Measurements from ENCODE around the gene BAZ1A.

BAZ1A gene

DNA sequence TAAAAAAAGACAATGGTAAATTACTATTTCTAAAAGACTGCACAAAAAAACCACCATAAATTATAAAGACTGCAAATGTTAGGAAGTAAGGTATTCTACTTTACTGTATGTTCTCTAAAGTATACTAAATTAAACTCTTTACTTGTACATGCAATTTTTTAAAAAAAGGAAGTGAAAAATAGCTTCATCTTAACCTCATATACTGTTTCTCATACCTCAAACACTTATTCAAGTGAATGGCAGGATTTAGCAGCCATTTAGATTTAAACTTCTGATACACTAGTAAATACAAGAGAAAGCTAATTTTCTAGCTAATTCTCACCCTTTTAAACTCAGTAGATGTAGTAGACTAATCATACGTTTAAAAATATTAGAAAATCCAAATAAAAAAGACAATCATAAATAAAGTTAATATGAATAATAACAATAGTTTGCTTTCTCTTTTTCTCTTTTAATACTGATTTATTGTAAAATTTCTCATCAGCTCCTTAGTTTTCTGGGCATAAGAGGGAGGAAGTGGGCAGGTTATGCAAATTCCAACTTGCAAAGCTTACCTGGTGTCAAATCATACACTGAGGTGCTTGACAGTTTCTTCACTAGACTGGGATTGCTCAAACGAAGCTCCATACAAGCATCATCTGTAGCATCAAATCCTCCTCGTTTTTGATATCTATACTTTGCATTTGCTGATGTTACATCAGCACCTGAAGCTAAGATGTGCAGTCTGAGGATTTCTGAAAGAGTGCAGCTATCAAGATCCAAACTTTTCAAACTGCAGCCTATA is 89.7 kb downstream of the BAZ1A start:
- Histone ChIP-seq H3K9me3 (ENCODE audit: control insufficient read depth, insufficient read depth, low read length) (no peaks in the 10 kb centered on the region), H3K36me3 (ENCODE audit: control insufficient read depth, insufficient read depth, low read length) (no peaks in the 10 kb centered on the region), H3K4me3 (ENCODE audit: low read length) (no peak overlapping the region), H3K27me3 (ENCODE audit: control insufficient read depth, insufficient read depth, low read length) (no peaks in the 10 kb centered on the region), H3K27ac (ENCODE audit: low read length) (no peak overlapping the region), H3K4me1 (ENCODE audit: control insufficient read depth, insufficient read depth, low read length) (no peaks in the 10 kb centered on the region)
- WGBS (ENCODE audit: insufficient coverage, insufficient read length), result no CpG with 5 or more reads among the region's 3 CpGs
- no peak for DNase-seq (ENCODE audit: low read depth, low spot score)

DNA sequence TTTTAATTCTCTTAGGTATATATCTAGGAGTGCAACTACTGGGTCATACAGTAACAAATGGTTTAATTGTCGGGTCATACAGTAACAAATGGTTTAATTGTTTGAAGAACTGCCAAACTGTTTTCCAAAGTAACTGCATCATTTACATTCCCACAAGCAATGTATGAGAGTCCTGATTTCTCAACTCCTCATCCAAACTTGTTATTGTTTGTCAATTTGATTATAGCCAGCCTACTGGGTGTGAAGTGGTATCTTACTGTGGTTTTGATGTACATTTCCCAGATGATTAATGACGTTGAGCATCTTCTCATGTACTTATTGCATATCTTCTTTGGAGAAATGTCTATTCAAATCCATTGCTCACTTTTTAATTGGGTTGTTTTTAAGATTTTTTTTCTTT is 93.1 kb downstream of the BAZ1A start:
- H3K27me3 ChIP-seq (ENCODE audit: control insufficient read depth, insufficient read depth, low read length), result no peaks in the 10 kb centered on the region
- no peaks in the 10 kb centered on the region; the same call in 1 of the 2 replicates for H3K36me3 ChIP-seq (ENCODE audit: control insufficient read depth, insufficient read depth, low read length)
- no peak for DNase-seq (ENCODE audit: low read depth, low spot score)
- no peaks in the 10 kb centered on the region for H3K9me3 ChIP-seq (ENCODE audit: control insufficient read depth, insufficient read depth, low read length)
- H3K27ac ChIP-seq (ENCODE audit: low read length), result no peak overlapping the region
- WGBS (ENCODE audit: insufficient coverage, insufficient read length), result no CpG with 5 or more reads among the region's 2 CpGs
- H3K4me1 ChIP-seq (ENCODE audit: control insufficient read depth, insufficient read depth, low read length), result no peaks in the 10 kb centered on the region
- no peak overlapping the region for H3K4me3 ChIP-seq (ENCODE audit: low read length)

DNA sequence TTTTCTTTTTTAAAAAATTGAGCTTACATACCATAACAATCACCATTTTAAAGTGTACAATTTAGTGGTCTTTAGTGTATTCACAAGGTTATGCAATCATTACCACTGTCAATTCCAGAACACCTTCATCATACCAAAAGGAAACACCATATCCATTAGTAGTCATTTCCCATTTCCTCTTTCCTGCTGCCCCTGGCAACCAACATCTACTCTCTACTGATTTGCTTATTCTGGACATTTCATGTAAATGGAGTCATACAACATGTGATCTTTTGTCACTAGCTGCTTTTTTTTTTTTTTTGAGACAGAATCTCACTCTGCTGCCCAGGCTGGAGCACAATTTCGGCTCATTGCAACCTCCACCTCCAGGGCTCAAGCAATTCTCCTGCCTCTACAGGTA is 93.9 kb downstream of the BAZ1A start:
- no CpG with 5 or more reads among the region's 1 CpG for WGBS (ENCODE audit: insufficient coverage, insufficient read length)
- DNase-seq (ENCODE audit: low read depth, low spot score), result no peak
- H3K36me3 ChIP-seq (ENCODE audit: control insufficient read depth, insufficient read depth, low read length), result no peaks in the 10 kb centered on the region; the same call in 1 of the 2 replicates
- H3K4me1 ChIP-seq (ENCODE audit: control insufficient read depth, insufficient read depth, low read length), result no peaks in the 10 kb centered on the region
- H3K27ac ChIP-seq (ENCODE audit: low read length), result no peak overlapping the region
- H3K4me3 ChIP-seq (ENCODE audit: low read length), result no peak overlapping the region
- no peaks in the 10 kb centered on the region for H3K9me3 ChIP-seq (ENCODE audit: control insufficient read depth, insufficient read depth, low read length)
- no peaks in the 10 kb centered on the region for H3K27me3 ChIP-seq (ENCODE audit: control insufficient read depth, insufficient read depth, low read length)

DNA sequence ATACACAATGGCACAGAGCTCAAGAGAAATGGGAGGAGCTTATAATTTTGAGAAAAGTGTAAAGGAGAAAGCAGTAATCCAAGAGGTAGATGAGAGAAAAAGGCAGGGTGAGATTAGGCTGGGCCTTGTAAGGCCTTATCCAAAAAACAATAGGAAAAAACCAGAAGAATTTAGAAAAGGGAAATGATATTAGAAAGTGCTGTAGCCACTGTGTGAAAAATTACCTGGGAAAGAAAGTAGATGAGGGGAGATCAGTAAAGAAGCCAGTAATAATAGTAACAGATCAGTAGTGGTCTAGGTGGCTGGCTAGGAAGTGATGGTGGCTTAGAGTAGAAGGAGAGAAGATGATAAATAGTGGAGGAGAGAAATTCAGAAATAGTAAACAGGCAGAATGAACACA is 94.5 kb downstream of the BAZ1A start:
- peaks cover 3% of the 10 kb centered on the region; the same call in 1 of the 2 replicates for H3K36me3 ChIP-seq (ENCODE audit: control insufficient read depth, insufficient read depth, low read length)
- H3K27me3 ChIP-seq (ENCODE audit: control insufficient read depth, insufficient read depth, low read length), result no peaks in the 10 kb centered on the region
- no peak for DNase-seq (ENCODE audit: low read depth, low spot score)
- H3K4me1 ChIP-seq (ENCODE audit: control insufficient read depth, insufficient read depth, low read length), result no peaks in the 10 kb centered on the region
- no peaks in the 10 kb centered on the region for H3K9me3 ChIP-seq (ENCODE audit: control insufficient read depth, insufficient read depth, low read length)
- H3K27ac ChIP-seq (ENCODE audit: low read length), result no peak overlapping the region
- H3K4me3 ChIP-seq (ENCODE audit: low read length), result no peak overlapping the region

DNA sequence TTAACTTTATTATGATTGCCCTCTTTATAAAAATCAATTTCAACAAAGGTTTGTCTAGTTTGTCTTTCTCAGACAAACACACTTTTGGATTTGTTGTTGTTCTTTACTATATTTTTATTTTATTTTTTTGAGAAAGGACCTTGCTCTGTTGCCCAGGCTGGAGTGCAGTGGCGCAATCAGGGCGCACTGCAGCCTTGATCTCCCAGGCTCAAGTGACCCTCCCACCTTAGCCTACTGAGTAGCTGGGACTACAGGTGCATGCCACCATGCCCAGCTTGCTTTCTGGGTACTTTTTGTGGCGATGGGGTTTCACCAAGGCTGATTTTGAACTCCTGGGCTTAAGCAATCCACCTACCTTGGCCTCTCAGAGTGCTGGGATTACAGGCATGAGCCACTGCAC is 96.4 kb downstream of the BAZ1A start:
- WGBS (ENCODE audit: insufficient coverage, insufficient read length), result no CpG with 5 or more reads among the region's 3 CpGs
- Histone ChIP-seq H3K36me3 (ENCODE audit: control insufficient read depth, insufficient read depth, low read length) (peaks cover 3% of the 10 kb centered on the region; the same call in 1 of the 2 replicates), H3K9me3 (ENCODE audit: control insufficient read depth, insufficient read depth, low read length) (no peaks in the 10 kb centered on the region), H3K4me3 (ENCODE audit: low read length) (no peak overlapping the region), H3K27me3 (ENCODE audit: control insufficient read depth, insufficient read depth, low read length) (no peaks in the 10 kb centered on the region), H3K4me1 (ENCODE audit: control insufficient read depth, insufficient read depth, low read length) (no peaks in the 10 kb centered on the region), H3K27ac (ENCODE audit: low read length) (no peak overlapping the region)
- no peak for DNase-seq (ENCODE audit: low read depth, low spot score)

DNA sequence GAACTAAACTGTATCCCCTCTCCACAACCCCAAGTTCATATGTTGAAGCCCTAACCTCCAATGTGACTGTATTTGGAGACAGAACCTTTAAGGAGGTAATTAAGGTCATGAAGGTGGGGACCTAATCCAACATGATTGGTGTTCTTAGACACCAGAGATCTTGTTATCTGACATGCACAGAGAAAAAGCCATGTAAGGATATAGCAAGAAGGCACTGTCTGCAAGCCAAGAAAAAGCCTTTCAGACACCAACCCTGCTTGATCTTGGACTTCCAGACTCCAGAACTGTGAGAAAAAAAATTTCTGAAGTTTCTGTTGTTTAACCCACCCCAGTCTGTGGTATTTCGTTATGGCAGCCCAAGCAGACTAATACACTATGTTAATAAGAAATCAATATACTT is 98.5 kb downstream of the BAZ1A start:
- H3K27me3 ChIP-seq (ENCODE audit: control insufficient read depth, insufficient read depth, low read length), result no peaks in the 10 kb centered on the region
- H3K36me3 ChIP-seq (ENCODE audit: control insufficient read depth, insufficient read depth, low read length), result peaks cover 3% of the 10 kb centered on the region; the same call in 1 of the 2 replicates
- no peaks in the 10 kb centered on the region for H3K4me1 ChIP-seq (ENCODE audit: control insufficient read depth, insufficient read depth, low read length)
- no peaks in the 10 kb centered on the region for H3K9me3 ChIP-seq (ENCODE audit: control insufficient read depth, insufficient read depth, low read length)
- no peak overlapping the region for H3K4me3 ChIP-seq (ENCODE audit: low read length)
- no peak for DNase-seq (ENCODE audit: low read depth, low spot score)
- WGBS (ENCODE audit: insufficient coverage, insufficient read length), result no CpG with 5 or more reads among the region's 1 CpG
- H3K27ac ChIP-seq (ENCODE audit: low read length), result no peak overlapping the region

DNA sequence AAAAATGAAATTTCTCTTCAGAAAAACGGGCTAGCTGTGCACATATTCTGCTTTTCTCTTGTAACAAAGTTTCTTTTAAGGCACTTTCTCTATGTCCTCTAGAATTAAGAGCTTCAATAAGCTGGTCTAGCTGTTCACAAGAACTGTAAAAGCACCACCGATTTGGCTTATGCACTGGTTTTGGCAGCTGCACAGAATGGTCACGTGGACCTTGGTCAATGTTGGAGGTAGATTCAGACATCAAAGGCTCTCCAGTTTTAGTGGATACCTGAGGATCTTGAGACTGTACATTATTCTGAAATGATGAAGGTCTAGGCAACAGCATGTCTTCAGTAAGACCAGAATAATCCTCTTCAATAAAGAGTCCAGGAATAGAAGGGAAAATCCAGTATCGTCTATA is 99.2 kb downstream of the BAZ1A start:
- H3K27ac ChIP-seq (ENCODE audit: low read length), result no peak overlapping the region
- DNase-seq (ENCODE audit: low read depth, low spot score), result no peak
- H3K27me3 ChIP-seq (ENCODE audit: control insufficient read depth, insufficient read depth, low read length), result no peaks in the 10 kb centered on the region
- H3K4me3 ChIP-seq (ENCODE audit: low read length), result no peak overlapping the region
- H3K9me3 ChIP-seq (ENCODE audit: control insufficient read depth, insufficient read depth, low read length), result no peaks in the 10 kb centered on the region
- H3K36me3 ChIP-seq (ENCODE audit: control insufficient read depth, insufficient read depth, low read length), result peaks cover 3% of the 10 kb centered on the region; the same call in 1 of the 2 replicates
- WGBS (ENCODE audit: insufficient coverage, insufficient read length), result no CpG with 5 or more reads among the region's 4 CpGs
- H3K4me1 ChIP-seq (ENCODE audit: control insufficient read depth, insufficient read depth, low read length), result no peaks in the 10 kb centered on the region

DNA sequence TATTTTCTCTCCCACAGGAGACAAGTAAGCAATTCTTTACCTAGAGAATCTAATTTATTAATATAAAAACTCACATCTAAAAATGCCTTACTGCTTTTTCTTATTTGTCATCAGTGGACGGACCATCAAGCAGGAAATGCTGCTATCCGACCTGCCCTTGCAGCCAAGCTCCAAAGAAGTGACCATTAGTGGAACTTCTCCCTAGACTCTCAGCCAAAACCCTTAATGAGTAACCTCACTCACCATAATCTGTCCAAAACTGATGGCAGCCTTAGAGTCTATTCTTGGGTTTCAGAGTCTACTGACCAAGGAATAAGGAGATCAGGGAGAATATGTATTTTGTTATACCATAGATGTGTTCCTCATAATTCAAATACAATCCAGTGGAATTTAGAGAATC is 99.8 kb downstream of the BAZ1A start:
- DNase-seq (ENCODE audit: low read depth, low spot score), result no peak
- H3K27ac ChIP-seq (ENCODE audit: low read length), result no peak overlapping the region
- H3K36me3 ChIP-seq (ENCODE audit: control insufficient read depth, insufficient read depth, low read length), result peaks cover 3% of the 10 kb centered on the region; the same call in 1 of the 2 replicates
- WGBS (ENCODE audit: insufficient coverage, insufficient read length), result no CpG with 5 or more reads among the region's 2 CpGs
- H3K9me3 ChIP-seq (ENCODE audit: control insufficient read depth, insufficient read depth, low read length), result no peaks in the 10 kb centered on the region
- no peaks in the 10 kb centered on the region for H3K4me1 ChIP-seq (ENCODE audit: control insufficient read depth, insufficient read depth, low read length)
- H3K27me3 ChIP-seq (ENCODE audit: control insufficient read depth, insufficient read depth, low read length), result no peaks in the 10 kb centered on the region
- no peak overlapping the region for H3K4me3 ChIP-seq (ENCODE audit: low read length)

DNA sequence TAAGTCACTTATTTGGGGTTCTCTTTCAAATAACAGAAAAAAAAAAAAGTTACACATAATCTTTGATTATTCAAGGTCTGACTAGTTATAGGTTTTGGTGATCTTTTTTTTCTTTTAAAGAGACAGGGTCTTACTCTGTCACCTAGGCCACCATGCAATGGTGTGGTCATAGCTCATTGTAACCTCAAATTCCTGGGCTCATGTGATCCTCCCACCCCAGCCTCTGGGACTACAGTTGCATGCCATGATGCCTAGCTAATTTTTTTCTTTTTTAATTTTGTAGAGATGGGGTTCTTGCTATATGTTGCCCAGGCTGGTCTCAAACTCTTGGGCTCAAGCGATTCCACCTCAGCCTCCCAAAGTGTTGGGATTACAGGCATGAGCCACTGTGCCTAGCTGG is 104.3 kb downstream of the BAZ1A start:
- Histone ChIP-seq H3K4me1 (ENCODE audit: control insufficient read depth, insufficient read depth, low read length) (no peaks in the 10 kb centered on the region), H3K9me3 (ENCODE audit: control insufficient read depth, insufficient read depth, low read length) (no peaks in the 10 kb centered on the region), H3K27me3 (ENCODE audit: control insufficient read depth, insufficient read depth, low read length) (no peaks in the 10 kb centered on the region), H3K4me3 (ENCODE audit: low read length) (no peak overlapping the region), H3K27ac (ENCODE audit: low read length) (no peak overlapping the region), H3K36me3 (ENCODE audit: control insufficient read depth, insufficient read depth, low read length) (peaks cover under 1% of the 10 kb centered on the region; the same call in 1 of the 2 replicates)
- DNase-seq (ENCODE audit: low read depth, low spot score), result no peak
- WGBS (ENCODE audit: insufficient coverage, insufficient read length), result no CpG with 5 or more reads among the region's 1 CpG

DNA sequence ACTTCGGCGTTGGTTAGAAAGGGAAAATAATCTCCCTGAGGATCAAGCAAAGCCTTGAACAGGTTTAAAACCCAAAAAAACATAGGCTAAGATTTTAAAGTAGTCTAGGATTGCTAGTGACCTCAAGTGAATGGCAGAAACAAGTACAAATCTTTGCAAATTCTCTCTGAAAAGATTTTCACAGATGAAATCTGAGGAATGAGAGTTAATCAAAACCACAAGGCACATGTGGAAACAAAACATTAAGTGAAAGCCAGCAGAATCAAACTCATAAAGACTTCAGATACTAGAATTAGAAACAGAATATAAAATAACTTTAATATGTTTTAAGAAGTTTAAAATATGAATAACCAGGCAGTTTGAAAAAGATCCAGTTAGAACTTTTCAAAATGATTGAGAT is 108.6 kb downstream of the BAZ1A start:
- no peaks in the 10 kb centered on the region for H3K9me3 ChIP-seq (ENCODE audit: control insufficient read depth, insufficient read depth, low read length)
- no peak overlapping the region for H3K27ac ChIP-seq (ENCODE audit: low read length)
- no peaks in the 10 kb centered on the region; the same call in 1 of the 2 replicates for H3K36me3 ChIP-seq (ENCODE audit: control insufficient read depth, insufficient read depth, low read length)
- WGBS (ENCODE audit: insufficient coverage, insufficient read length), result no CpG with 5 or more reads among the region's 2 CpGs
- no peak for DNase-seq (ENCODE audit: low read depth, low spot score)
- no peaks in the 10 kb centered on the region for H3K27me3 ChIP-seq (ENCODE audit: control insufficient read depth, insufficient read depth, low read length)
- H3K4me1 ChIP-seq (ENCODE audit: control insufficient read depth, insufficient read depth, low read length), result no peaks in the 10 kb centered on the region
- H3K4me3 ChIP-seq (ENCODE audit: low read length), result no peak overlapping the region

DNA sequence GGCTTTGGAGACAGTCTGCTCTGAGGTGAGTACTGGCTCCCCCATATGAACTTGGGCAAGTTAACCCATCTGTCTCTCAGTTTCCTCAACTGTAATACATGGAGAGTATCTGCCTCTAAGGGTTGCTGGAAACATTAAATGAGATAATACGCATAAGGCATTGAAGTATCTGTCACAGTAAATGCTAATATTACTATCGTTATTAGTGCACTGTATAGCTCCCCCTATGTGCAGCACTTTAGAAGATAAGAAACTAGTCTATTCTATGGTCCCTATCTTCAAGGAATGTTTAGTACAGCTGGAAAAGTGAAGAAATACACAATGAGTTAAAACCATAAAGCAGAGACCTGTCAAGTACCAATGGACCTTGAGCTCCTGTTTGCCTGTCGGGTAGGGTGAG is 109.1 kb downstream of the BAZ1A start:
- H3K4me1 ChIP-seq (ENCODE audit: control insufficient read depth, insufficient read depth, low read length), result no peaks in the 10 kb centered on the region
- DNase-seq (ENCODE audit: low read depth, low spot score), result no peak
- no peaks in the 10 kb centered on the region for H3K27me3 ChIP-seq (ENCODE audit: control insufficient read depth, insufficient read depth, low read length)
- no CpG with 5 or more reads among the region's 3 CpGs for WGBS (ENCODE audit: insufficient coverage, insufficient read length)
- no peaks in the 10 kb centered on the region for H3K9me3 ChIP-seq (ENCODE audit: control insufficient read depth, insufficient read depth, low read length)
- H3K36me3 ChIP-seq (ENCODE audit: control insufficient read depth, insufficient read depth, low read length), result no peaks in the 10 kb centered on the region; the same call in 1 of the 2 replicates
- no peak overlapping the region for H3K27ac ChIP-seq (ENCODE audit: low read length)
- H3K4me3 ChIP-seq (ENCODE audit: low read length), result no peak overlapping the region

Data from iPS DF 6.9 (cell line).